Measurements from ENCODE around the gene DDO.

DDO gene

DNA sequence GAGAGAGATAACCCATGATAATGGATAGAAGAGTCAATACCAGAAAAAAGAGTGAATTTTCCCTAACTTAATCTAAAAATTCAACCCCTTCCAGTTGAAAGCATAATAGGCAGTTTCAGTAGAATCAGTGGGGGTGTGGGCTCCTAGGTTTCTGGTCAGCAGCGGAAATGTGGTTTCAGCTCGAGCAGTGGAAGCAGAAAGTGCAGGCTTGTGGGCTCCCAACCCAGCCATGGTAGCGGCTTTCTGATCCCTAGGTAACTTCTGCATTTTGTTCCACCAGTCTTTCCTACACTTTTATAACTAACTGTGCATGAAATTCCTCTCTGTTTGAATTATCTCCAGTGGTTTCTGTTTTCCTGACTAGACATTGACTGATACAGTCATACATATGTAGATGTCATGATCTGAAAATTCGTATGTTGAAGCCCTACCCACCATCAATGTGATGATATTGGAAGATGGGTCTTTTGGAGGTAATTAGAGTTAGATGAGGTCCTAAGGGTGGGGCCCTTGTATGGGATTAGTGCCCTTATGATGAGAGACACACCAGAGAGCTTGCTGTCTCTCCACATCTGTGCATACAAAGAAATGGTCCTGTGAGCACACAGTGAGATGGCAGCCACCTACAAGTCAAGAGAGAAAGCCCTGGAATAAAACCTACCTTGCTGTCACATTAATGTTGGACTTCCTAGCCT is 6.5 kb upstream of the DDO start:
- DNase-seq (ENCODE audit: low read depth in 2 of 3, low spot score in 1 of 3): no peak

GRCh38 chr6:110419028-110419739 is 3.8 kb upstream of the DDO start:
- no peak for DNase-seq (ENCODE audit: low read depth in 2 of 3, low spot score in 1 of 3)

- DNase-seq (ENCODE audit: low read depth in 2 of 3, low spot score in 1 of 3): no peak
Observed at GRCh38 chr6:110418594-110418993, 3.2 kb upstream of the DDO start.

- no peak for DNase-seq (ENCODE audit: low read depth in 2 of 3, low spot score in 1 of 3)
Observed at GRCh38 chr6:110414669-110415068, 706 bp downstream of the DDO start.

- no peak for DNase-seq (ENCODE audit: low read depth in 2 of 3, low spot score in 1 of 3)
Observed at GRCh38 chr6:110412360-110412759, 3.0 kb downstream of the DDO start.

GRCh38 chr6:110410511-110410910 is 4.9 kb downstream of the DDO start:
- no peak for DNase-seq (ENCODE audit: low read depth in 2 of 3, low spot score in 1 of 3)

DNA sequence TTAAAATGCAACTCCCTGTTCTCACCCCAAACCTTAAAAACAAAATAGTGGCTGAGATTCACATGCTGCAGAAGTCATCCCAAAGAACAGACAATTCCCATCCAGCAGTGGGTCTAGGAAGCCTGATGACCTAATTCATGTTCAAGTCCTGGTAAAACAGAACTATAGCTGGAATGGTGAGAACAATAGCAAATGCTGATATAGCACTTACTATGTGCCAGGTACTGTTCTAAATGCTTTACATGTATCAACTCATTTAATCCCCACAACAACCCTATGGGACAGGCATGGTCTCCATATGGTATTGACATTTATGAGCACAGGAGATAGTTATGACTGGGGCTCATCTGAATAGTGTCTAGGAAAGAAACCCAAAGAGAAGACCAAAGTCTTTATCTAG is 5.6 kb downstream of the DDO start:
- DNase-seq (ENCODE audit: low read depth in 2 of 3, low spot score in 1 of 3): no peak

- DNase-seq (ENCODE audit: low read depth in 2 of 3, low spot score in 1 of 3): no peak
Observed at GRCh38 chr6:110408901-110409300, 6.5 kb downstream of the DDO start.

- DNase-seq (ENCODE audit: low read depth in 2 of 3, low spot score in 1 of 3): no peak
Observed at GRCh38 chr6:110404607-110405006, 10.8 kb downstream of the DDO start.

DNA sequence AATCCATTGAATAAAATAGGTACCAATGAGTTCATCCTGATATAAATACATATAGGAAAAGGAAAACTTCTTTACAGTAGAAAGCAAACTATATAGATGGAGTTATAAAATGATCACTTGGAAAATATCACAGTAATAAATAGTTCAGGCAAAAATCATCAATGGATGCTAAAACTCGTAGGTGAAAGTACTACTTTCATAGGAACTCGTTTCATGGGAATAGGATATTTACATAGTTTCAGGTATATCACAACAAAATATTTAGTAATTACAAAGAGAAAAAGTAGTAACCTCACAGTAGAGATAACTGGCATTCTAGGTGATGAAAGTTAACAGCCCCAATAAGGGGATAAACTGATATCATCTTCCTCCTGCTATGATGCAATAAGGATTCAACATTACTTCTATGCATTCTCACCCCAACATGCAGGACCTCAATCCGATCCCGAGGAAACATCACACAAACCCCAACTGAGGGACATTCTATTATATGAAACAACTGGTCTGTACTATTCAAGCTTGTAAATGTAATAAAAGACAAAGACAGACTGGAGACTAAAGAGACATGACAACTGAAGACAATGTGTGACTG is 13.7 kb downstream of the DDO start:
- DNase-seq (ENCODE audit: low read depth in 2 of 3, low spot score in 1 of 3): no peak

- no peak for DNase-seq (ENCODE audit: low read depth in 2 of 3, low spot score in 1 of 3)
Observed at GRCh38 chr6:110400208-110400607, 15.2 kb downstream of the DDO start.

GRCh38 chr6:110399219-110400071 is 15.9 kb downstream of the DDO start:
- no peak for DNase-seq (ENCODE audit: low read depth in 2 of 3, low spot score in 1 of 3)

- DNase-seq (ENCODE audit: low read depth in 2 of 3, low spot score in 1 of 3): no peak
Observed at GRCh38 chr6:110398778-110399177, 16.6 kb downstream of the DDO start.

- no peak for DNase-seq (ENCODE audit: low read depth in 2 of 3, low spot score in 1 of 3)
Observed at GRCh38 chr6:110395221-110395620, 20.2 kb downstream of the DDO start.

- no peak for DNase-seq (ENCODE audit: low read depth in 2 of 3, low spot score in 1 of 3)
Observed at GRCh38 chr6:110394409-110394808, 21.0 kb downstream of the DDO start.

- DNase-seq (ENCODE audit: low read depth in 2 of 3, low spot score in 1 of 3): no peak
Observed at GRCh38 chr6:110392727-110393126, 22.6 kb downstream of the DDO start.

DNA sequence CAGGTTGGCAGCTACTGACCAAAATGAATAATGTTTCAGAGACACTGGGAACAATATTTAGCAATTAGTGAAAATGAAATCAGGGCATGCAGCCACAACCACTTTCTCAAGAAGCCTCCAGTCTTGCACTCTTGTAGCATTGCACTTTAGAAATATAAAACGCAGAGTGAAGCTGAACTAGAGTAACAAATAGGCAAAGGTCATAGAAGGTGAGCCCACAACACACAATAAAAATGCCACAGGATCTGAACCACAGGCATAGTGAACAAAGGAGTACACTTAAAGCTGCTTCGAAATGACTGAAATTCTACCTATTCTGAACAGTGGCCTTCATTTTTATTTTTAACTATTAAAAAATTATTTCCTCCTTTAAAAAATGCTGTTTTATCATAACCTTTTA is 25.0 kb downstream of the DDO start:
- no peak for DNase-seq (ENCODE audit: low read depth in 2 of 3, low spot score in 1 of 3)

- DNase-seq (ENCODE audit: low read depth in 2 of 3, low spot score in 1 of 3): no peak
Observed at GRCh38 chr6:110389689-110390382, 25.5 kb downstream of the DDO start.

DNA sequence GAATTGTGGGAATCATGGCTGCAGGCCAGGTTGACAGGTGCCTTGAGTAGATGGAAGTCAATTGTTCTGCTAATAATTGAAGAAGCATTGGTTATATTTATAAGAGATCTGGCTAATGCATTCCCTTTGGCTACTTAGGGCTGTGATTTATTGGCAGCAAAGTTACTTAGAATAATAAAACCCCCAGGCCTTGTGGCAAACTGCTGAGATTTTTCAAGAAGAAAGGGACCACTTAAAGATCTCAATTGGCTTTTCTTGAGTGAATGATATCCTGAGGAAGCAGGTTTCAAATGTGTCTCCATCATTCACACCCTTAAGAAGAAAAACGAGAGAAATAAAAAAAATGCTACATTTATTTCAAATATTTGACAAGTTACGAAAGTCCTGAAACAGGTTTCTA is 27.4 kb downstream of the DDO start:
- DNase-seq (ENCODE audit: low read depth in 2 of 3, low spot score in 1 of 3): no peak

- DNase-seq (ENCODE audit: low read depth in 2 of 3, low spot score in 1 of 3): no peak
Observed at GRCh38 chr6:110385458-110385863, 29.9 kb downstream of the DDO start.

GRCh38 chr6:110378552-110378951 is 36.8 kb downstream of the DDO start:
- no peak for DNase-seq (ENCODE audit: low read depth in 2 of 3, low spot score in 1 of 3)

All from stimulated activated CD4-positive, alpha-beta T cell treated with anti-CD3 and anti-CD28 coated beads, Interleukin-12 subunit alpha, Interleukin-12 subunit beta, amount 100 ng/mL, for 48 hours (primary cell).